IMR-90 (cell line): ENCODE data around the gene MAGI1. TPM values are rescaled to one million over a fixed set of nuclear protein-coding genes. Genes with fewer than 3 reads are reported as not detected.

Experiments used
- ATAC-seq: fragments of 200-7000 bp; cut with Tn5 transposase; 2 replicates; pipeline ENCODE4 v1.9.1; 2020; ENCODE audit warnings: low read depth, mild to moderate bottlenecking, moderate library complexity
- BruUV-seq: library from RNA; stranded (reverse); fragments of 400-500 nt; replicated peaks from 2 replicates; lab custom pipeline; 2021; lab: Mats Ljungman, UMichigan
- CTCF ChIA-PET: fragments of 300-600 bp; formaldehyde crosslinking; extraction: SDS; loops from one replicate; lab custom pipeline; 2021; ENCODE audit warnings: antibody characterized with exemption; lab: Yijun Ruan, JAX
- POLR2A ChIA-PET: fragments of 300-600 bp; sonication (Branson Sonifier 250); formaldehyde crosslinking; loops from one replicate; lab custom pipeline; 2022; ENCODE audit warnings: antibody characterized with exemption; ENCODE audit not compliant: unreplicated experiment; lab: Charles Lee
- DNase-seq: peaks from one replicate; pipeline ENCODE4 v3.0.0; 2013
- H2AFZ ChIP-seq: replicated peaks from 2 replicates; pipeline ENCODE3; 2013; ENCODE audit warnings: low read length, mild to moderate bottlenecking; ENCODE audit not compliant: poor library complexity
- H2AK5ac ChIP-seq: 2 replicates; pipeline ENCODE4 v1.6.1; 2013; ENCODE audit warnings: low read depth, low read length, inconsistent platforms
- H2AK9ac ChIP-seq: replicated peaks from 2 replicates; pipeline ENCODE3; 2013; ENCODE audit warnings: mild to moderate bottlenecking, low read depth, low read length, moderate library complexity; ENCODE audit not compliant: poor library complexity
- H2BK120ac ChIP-seq: 2 replicates; pipeline ENCODE4 v1.6.1; 2013; ENCODE audit warnings: low read depth, low read length, inconsistent platforms
- H2BK15ac ChIP-seq: 3 replicates; pipeline ENCODE4 v1.6.1; 2013; ENCODE audit warnings: low read depth, low read length, inconsistent platforms
- H2BK20ac ChIP-seq: 2 replicates; pipeline ENCODE4 v1.6.1; 2013; ENCODE audit warnings: low read depth, mild to moderate bottlenecking, inconsistent platforms, low read length, moderate library complexity
- H2BK5ac ChIP-seq: 2 replicates; pipeline ENCODE4 v1.6.1; 2013; ENCODE audit warnings: mild to moderate bottlenecking, low read depth, low read length, inconsistent platforms; ENCODE audit not compliant: poor library complexity, severe bottlenecking
- H3K14ac ChIP-seq: replicated peaks from 2 replicates; pipeline ENCODE4 v1.6.1; 2013; ENCODE audit warnings: low read depth, low read length, inconsistent platforms
- H3K18ac ChIP-seq: 2 replicates; pipeline ENCODE4 v1.6.1; 2013; ENCODE audit warnings: low read depth, low read length, control low read depth
- H3K23ac ChIP-seq: 2 replicates; pipeline ENCODE4 v1.6.1; 2013; ENCODE audit warnings: low read depth, low read length, inconsistent platforms
- H3K27ac ChIP-seq: 2 replicates; pipeline ENCODE4 v1.5.1; 2013; ENCODE audit warnings: mild to moderate bottlenecking, control low read depth, low read length; ENCODE audit not compliant: insufficient read depth
- H3K27me3 ChIP-seq: 2 replicates; pipeline ENCODE4 v1.6.1; 2013; ENCODE audit warnings: low read length; ENCODE audit not compliant: control insufficient read depth, insufficient read depth
- H3K36me3 ChIP-seq: 2 replicates; pipeline ENCODE4 v1.6.1; 2013; ENCODE audit warnings: low read length, mixed read lengths; ENCODE audit not compliant: control insufficient read depth, insufficient read depth
- H3K4ac ChIP-seq: 2 replicates; pipeline ENCODE4 v1.6.1; 2013; ENCODE audit warnings: low read depth, low read length, inconsistent platforms
- H3K4me1 ChIP-seq: 2 replicates; pipeline ENCODE4 v1.6.1; 2013; ENCODE audit warnings: low read length, mixed read lengths; ENCODE audit not compliant: control insufficient read depth, insufficient read depth
- H3K4me2 ChIP-seq: 2 replicates; pipeline ENCODE4 v1.6.1; 2013; ENCODE audit warnings: low read depth, mild to moderate bottlenecking, control low read depth, low read length, moderate library complexity
- H3K4me3 ChIP-seq: 2 replicates; pipeline ENCODE4 v1.5.1; 2013; ENCODE audit warnings: low read depth, mild to moderate bottlenecking, control low read depth, low read length, moderate library complexity; ENCODE audit not compliant: insufficient read depth
- H3K56ac ChIP-seq: 2 replicates; pipeline ENCODE4 v1.6.1; 2013; ENCODE audit warnings: low read length, inconsistent platforms; ENCODE audit not compliant: insufficient read depth; ENCODE audit errors: extremely low read depth
- H3K79me1 ChIP-seq, 2 experiments: 2 replicates each; pipeline ENCODE4 v1.6.1; 2013; ENCODE audit warnings: low read length in 2 of 2, inconsistent platforms in 1 of 2, low read depth in 1 of 2
- H3K9ac ChIP-seq: 2 replicates; pipeline ENCODE4 v1.6.1; 2013; ENCODE audit warnings: low read depth, low read length, control low read depth
- H3K9me1 ChIP-seq: 2 replicates; pipeline ENCODE4 v1.6.1; 2013; ENCODE audit warnings: low read length, inconsistent platforms; ENCODE audit not compliant: insufficient read depth
- H3K9me3 ChIP-seq: 2 replicates; pipeline ENCODE4 v1.6.1; 2013; ENCODE audit warnings: low read length; ENCODE audit not compliant: control insufficient read depth, insufficient read depth
- H4K20me1 ChIP-seq: 2 replicates; pipeline ENCODE4 v1.6.1; 2013; ENCODE audit warnings: low read length, inconsistent platforms; ENCODE audit not compliant: insufficient read depth
- H4K5ac ChIP-seq: 2 replicates; pipeline ENCODE4 v1.6.1; 2013; ENCODE audit warnings: mild to moderate bottlenecking, low read depth, low read length, control low read depth
- H4K8ac ChIP-seq, 2 experiments: 2 replicates each; pipeline ENCODE4 v1.6.1; 2013; ENCODE audit warnings: low read depth in 2 of 2, low read length in 2 of 2, control low read depth in 1 of 2, inconsistent platforms in 1 of 2
- H4K91ac ChIP-seq: 2 replicates; pipeline ENCODE4 v1.6.1; 2013; ENCODE audit warnings: low read depth, low read length, inconsistent platforms; ENCODE audit not compliant: insufficient read depth
- CEBPB ChIP-seq: IDR thresholded peaks from 2 replicates; pipeline ENCODE4 v1.6.1; 2012; ENCODE audit warnings: low read depth, low read length, improper control_type of control experiment
- ELK1 ChIP-seq: fragments of 150-350 bp; IDR thresholded peaks from 2 replicates; pipeline ENCODE4 v1.6.1; 2016; ENCODE audit warnings: low read depth, mild to moderate bottlenecking, low read length, moderate library complexity, borderline replicate concordance
- FOS ChIP-seq: fragments of 150-350 bp; IDR thresholded peaks from 2 replicates; pipeline ENCODE4 v1.6.1; 2016; ENCODE audit warnings: low read depth, low read length
- MAZ ChIP-seq: IDR thresholded peaks from 2 replicates; pipeline ENCODE4 v1.6.1; 2012; ENCODE audit warnings: low read depth, mild to moderate bottlenecking, low read length, improper control_type of control experiment, moderate library complexity, borderline replicate concordance
- MXI1 ChIP-seq: IDR thresholded peaks from 2 replicates; pipeline ENCODE4 v1.6.1; 2012; ENCODE audit warnings: low read depth, mild to moderate bottlenecking, low read length, moderate library complexity, borderline replicate concordance
- POLR2A ChIP-seq: IDR thresholded peaks from 2 replicates; pipeline ENCODE4 v1.6.1; 2012; ENCODE audit warnings: mild to moderate bottlenecking, low read depth, low read length
- RFX5 ChIP-seq: IDR thresholded peaks from 2 replicates; pipeline ENCODE4 v1.8.0; 2012; ENCODE audit warnings: low read depth, mild to moderate bottlenecking, low read length, moderate library complexity
- SMC3 ChIP-seq: fragments of 150-350 bp; IDR thresholded peaks from 2 replicates; pipeline ENCODE4 v1.6.1; 2016; ENCODE audit warnings: low read depth, mild to moderate bottlenecking, antibody characterized with exemption, low read length, moderate library complexity
- WGBS, 2 experiments: methylation state at CpG; one replicate each; pipeline versions ENCODE4 v1.1.5 to v1.1.7; 2013; ENCODE audit warnings: missing lambda C conversion rate in 2 of 2; ENCODE audit not compliant: insufficient read length in 1 of 2; ENCODE audit errors: extremely low coverage in 2 of 2; 5-methylcytosine and 5-hydroxymethylcytosine counted together
- dilution Hi-C: fragments of 300-500 bp; cut with HindIII; formaldehyde crosslinking; loops from one replicate; pipeline ENCODE4 v1.14.3; 2018; ENCODE audit warnings: low sequenced_read_pairs; ENCODE audit not compliant: unreplicated experiment
- in situ Hi-C: fragments of 300-500 bp; cut with MboI; formaldehyde crosslinking; loops from 3 replicates; pipeline ENCODE4 v1.14.3; 2019; ENCODE audit warnings: low sequenced_read_pairs, inconsistent platforms, mixed read lengths
- intact Hi-C: fragments of 100-400 bp; cut with micrococcal nuclease; formaldehyde crosslinking; loops from 2 replicates; pipeline ENCODE4 v1.10.0; 2022
- polyA plus RNA-seq, 3 experiments: library from polyadenylated mRNA; depleted of rRNA; stranded (reverse); fragments of >200 nt; gene quantifications; 2 replicates each; pipeline ENCODE4 v1.2.3, GENCODE V29; 2012; ENCODE audit warnings: low replicate concordance in 1 of 3
- total RNA-seq: library from RNA; depleted of rRNA; stranded (reverse); fragments of >200 nt; gene quantifications from 2 replicates; pipeline ENCODE4 v1.2.3, GENCODE V29; 2012
- TF ChIP-seq, protein P1 (sequence below): conservative IDR thresholded peaks from 2 replicates; pipeline ENCODE4 v1.5.1; 2012; ENCODE audit warnings: mild to moderate bottlenecking, low read depth, low read length, improper control_type of control experiment

MAGI1 gene
- total and polyA plus RNA-seq, 2 of the 4 experiments (the other 2 are of a cell fraction): 14.5 to 24.2 TPM

- Histone ChIP-seq H3K4me3 (no peak overlapping the region), H3K9ac (no peak overlapping the region), H3K4me2 (no peak overlapping the region), H4K5ac (no peak overlapping the region), H2AFZ (no peak overlapping the region), H3K56ac (no peak overlapping the region), H4K91ac (no peak overlapping the region), H3K27me3 (no peaks in the 10 kb centered on the region), H3K9me3 (no peaks in the 10 kb centered on the region), H3K79me1 (peaks cover 30 to 73% of the 10 kb centered on the region in 2 experiments), H3K4me1 (peaks cover 6% of the 10 kb centered on the region), H3K14ac (no peak overlapping the region), H3K23ac (no peak overlapping the region), H3K18ac (no peak overlapping the region), H3K27ac (no peak overlapping the region), H2BK120ac (no peak overlapping the region), H2BK15ac (no peak overlapping the region), H2BK5ac (no peak overlapping the region), H2AK5ac (no peak overlapping the region), H3K9me1 (peaks cover 4% of the 10 kb centered on the region), H4K8ac (no peak overlapping the region), H3K4ac (no peak overlapping the region), H4K20me1 (peaks cover 49% of the 10 kb centered on the region; the same call in 1 of the 2 replicates), H2AK9ac (no peak overlapping the region), H3K36me3 (no peaks in the 10 kb centered on the region), H2BK20ac (no peak overlapping the region)
- no CpG with 5 or more reads among the region's 5 CpGs for WGBS, 2 experiments
- ATAC-seq (no peak), DNase-seq (no peak)
- in situ Hi-C loops (no loop called here), intact Hi-C loops (no loop called here), dilution Hi-C loops (no loop called here)
- TF ChIP-seq POLR2A: no peak
- TF ChIP-seq SMC3: no peak
- TF ChIP-seq RFX5: no peak
- TF ChIP-seq, protein P1, sequence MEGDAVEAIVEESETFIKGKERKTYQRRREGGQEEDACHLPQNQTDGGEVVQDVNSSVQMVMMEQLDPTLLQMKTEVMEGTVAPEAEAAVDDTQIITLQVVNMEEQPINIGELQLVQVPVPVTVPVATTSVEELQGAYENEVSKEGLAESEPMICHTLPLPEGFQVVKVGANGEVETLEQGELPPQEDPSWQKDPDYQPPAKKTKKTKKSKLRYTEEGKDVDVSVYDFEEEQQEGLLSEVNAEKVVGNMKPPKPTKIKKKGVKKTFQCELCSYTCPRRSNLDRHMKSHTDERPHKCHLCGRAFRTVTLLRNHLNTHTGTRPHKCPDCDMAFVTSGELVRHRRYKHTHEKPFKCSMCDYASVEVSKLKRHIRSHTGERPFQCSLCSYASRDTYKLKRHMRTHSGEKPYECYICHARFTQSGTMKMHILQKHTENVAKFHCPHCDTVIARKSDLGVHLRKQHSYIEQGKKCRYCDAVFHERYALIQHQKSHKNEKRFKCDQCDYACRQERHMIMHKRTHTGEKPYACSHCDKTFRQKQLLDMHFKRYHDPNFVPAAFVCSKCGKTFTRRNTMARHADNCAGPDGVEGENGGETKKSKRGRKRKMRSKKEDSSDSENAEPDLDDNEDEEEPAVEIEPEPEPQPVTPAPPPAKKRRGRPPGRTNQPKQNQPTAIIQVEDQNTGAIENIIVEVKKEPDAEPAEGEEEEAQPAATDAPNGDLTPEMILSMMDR: no peak
- no peak for TF ChIP-seq MAZ
- no peak for TF ChIP-seq FOS
- TF ChIP-seq MXI1: no peak
- no peak for TF ChIP-seq CEBPB
- TF ChIP-seq ELK1: no peak
- BruUV-seq: no TSS peak
- ChIA-PET POLR2A (no interaction called here), CTCF (no interaction called here)
Measured at GRCh38 chr3:66029014-66029413, 9.7 kb downstream of the MAGI1 start.
